Esophagus muscularis mucosa (tissue), 4 donors: Measurements from ENCODE around the gene SCN9A.

Source experiments
- CTCF ChIP-seq, 3 experiments: fragments of 200-600 bp in 2 of 3; fragments of 450-650 bp in 1 of 3; sonication (generic) in 2 of 3; IDR thresholded peaks; one replicate each; pipeline ENCODE4 v1.5.1; 2017 to 2019; ENCODE audit warnings: antibody characterized with exemption in 3 of 3, mild to moderate bottlenecking in 2 of 3, moderate library complexity in 1 of 3
- EP300 ChIP-seq: sonication (generic); formaldehyde crosslinking; IDR thresholded peaks from one replicate; pipeline ENCODE4 v1.6.1; 2017; ENCODE audit warnings: antibody characterized with exemption
- POLR2A ChIP-seq: fragments of 450-650 bp; IDR thresholded peaks from one replicate; pipeline ENCODE4 v1.6.1; 2017; ENCODE audit warnings: antibody characterized with exemption, moderate library complexity, mild to moderate bottlenecking, low read depth

DNA sequence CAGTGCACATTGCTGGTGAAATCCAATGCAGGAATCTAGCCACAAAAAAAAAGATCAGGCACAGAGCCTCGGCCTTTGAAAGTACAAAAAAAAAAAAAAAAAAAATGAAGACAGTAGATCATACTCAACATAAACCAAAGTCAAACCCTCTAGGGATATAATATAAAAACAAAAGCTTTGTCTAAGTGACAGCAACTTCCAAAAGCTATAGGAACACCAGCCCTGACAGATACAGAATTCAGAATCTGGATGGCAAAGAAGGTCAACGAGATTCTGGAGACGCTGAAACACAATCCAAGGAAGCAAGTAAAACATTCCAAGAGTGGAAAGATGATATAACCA lies 194.0 kb downstream of the SCN9A start:
- TF ChIP-seq CTCF (IDR thresholded peaks at IDR 0.05) (no peak), POLR2A (no peak), EP300 (no peak)
